Immature natural killer cell (primary cell): ENCODE results near the gene FHAD1. TPM values are rescaled to one million over a fixed set of nuclear protein-coding genes. Genes with fewer than 3 reads are reported as not detected.

Source experiments
- DNase-seq, 3 donors: peaks; one replicate each; pipeline ENCODE4 v3.0.0; 2022; ENCODE audit warnings: mixed read lengths in 1 of 3
- H3K27ac Mint-ChIP-seq, 6 donors: one replicate each; pipeline ENCODE4 v1.8.0; 2020; ENCODE audit warnings: mixed read lengths in 6 of 6, mild to moderate bottlenecking in 5 of 6, inconsistent platforms in 4 of 6, moderate library complexity in 3 of 6
- H3K27me3 Mint-ChIP-seq, 3 donors: one replicate each; pipeline ENCODE4 v1.8.0; 2020 to 2021; ENCODE audit warnings: low read depth in 3 of 3, mild to moderate bottlenecking in 3 of 3, mixed read lengths in 3 of 3, moderate library complexity in 3 of 3, inconsistent platforms in 1 of 3
- H3K36me3 Mint-ChIP-seq, 3 donors: one replicate each; pipeline ENCODE4 v1.8.0; 2020; ENCODE audit warnings: mixed read lengths in 3 of 3, inconsistent platforms in 2 of 3, mild to moderate bottlenecking in 2 of 3
- H3K4me1 Mint-ChIP-seq, 2 donors: one replicate each; pipeline ENCODE4 v1.8.0; 2020; ENCODE audit warnings: inconsistent platforms in 2 of 2, mild to moderate bottlenecking in 2 of 2, mixed read lengths in 2 of 2, moderate library complexity in 1 of 2
- H3K4me3 Mint-ChIP-seq, 5 donors: one replicate each; pipeline ENCODE4 v1.8.0; 2020; ENCODE audit warnings: mild to moderate bottlenecking in 5 of 5, mixed read lengths in 5 of 5, inconsistent platforms in 3 of 5, moderate library complexity in 3 of 5
- H3K9me3 Mint-ChIP-seq, 6 donors: one replicate each; pipeline ENCODE4 v1.8.0; 2020; ENCODE audit warnings: mild to moderate bottlenecking in 6 of 6, mixed read lengths in 6 of 6, inconsistent platforms in 4 of 6, moderate library complexity in 3 of 6
- polyA plus RNA-seq, 3 donors: library from polyadenylated mRNA; unstranded; fragments of 300-500 nt; fragmentation: Illumina TruSeq; gene quantifications; one replicate each; pipeline ENCODE4 v1.2.3, GENCODE V29; 2021

Gene FHAD1
- polyA plus RNA-seq, 3 donors from 2014 or later, result 0.28 TPM; not detected in 2

GRCh38 chr1:15406614-15407559 lies 159.9 kb downstream of the FHAD1 start:
- peaks cover 38 to 43% (median 40%) of the 10 kb centered on the region in 3 donors for H3K27me3 Mint-ChIP-seq
- no peaks in the 10 kb centered on the region for H3K9me3 Mint-ChIP-seq
- DNase-seq, result peak in 1 of 3 donors; percentile 36
- peak overlapping the region; percentile 97 to 100 (median 100) for H3K27ac Mint-ChIP-seq
- peak overlapping the region; percentile 91 to 100 (median 96) for H3K4me3 Mint-ChIP-seq
- H3K36me3 Mint-ChIP-seq, result peaks cover 7 to 18% (median 17%) of the 10 kb centered on the region in 3 donors
- peaks cover 73 to 79% of the 10 kb centered on the region in 2 donors for H3K4me1 Mint-ChIP-seq

DNA sequence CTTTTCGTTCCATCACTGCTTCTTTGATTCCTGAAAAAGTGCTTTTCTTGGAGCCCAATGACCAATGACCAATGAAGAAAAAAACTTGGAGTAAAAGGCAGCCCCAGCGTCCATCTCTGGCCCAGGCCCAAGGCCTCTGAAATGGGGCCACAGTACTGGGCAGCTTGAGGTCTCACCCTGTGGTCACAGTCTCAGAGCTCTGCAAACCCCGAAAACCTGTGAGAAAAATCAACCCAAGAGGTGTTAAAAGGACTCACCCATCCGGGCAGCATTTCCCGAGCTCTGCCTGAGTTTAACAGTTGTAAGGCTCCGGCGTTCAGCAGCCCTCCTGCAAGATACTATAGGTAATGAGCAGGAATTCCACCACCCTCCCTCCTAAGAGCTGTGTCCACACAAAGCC lies 160.6 kb downstream of the FHAD1 start:
- Mint-ChIP-seq H3K36me3 (peaks cover 11 to 22% (median 21%) of the 10 kb centered on the region in 3 donors), H3K27me3 (peaks cover 43 to 50% (median 45%) of the 10 kb centered on the region in 3 donors), H3K27ac (peak overlapping the region; percentile 97 to 100 (median 100)), H3K9me3 (no peaks in the 10 kb centered on the region), H3K4me1 (peaks cover 74 to 79% of the 10 kb centered on the region in 2 donors), H3K4me3 (peak overlapping the region; percentile 91 to 100 (median 96))
- peak; percentile 84 for DNase-seq

DNA sequence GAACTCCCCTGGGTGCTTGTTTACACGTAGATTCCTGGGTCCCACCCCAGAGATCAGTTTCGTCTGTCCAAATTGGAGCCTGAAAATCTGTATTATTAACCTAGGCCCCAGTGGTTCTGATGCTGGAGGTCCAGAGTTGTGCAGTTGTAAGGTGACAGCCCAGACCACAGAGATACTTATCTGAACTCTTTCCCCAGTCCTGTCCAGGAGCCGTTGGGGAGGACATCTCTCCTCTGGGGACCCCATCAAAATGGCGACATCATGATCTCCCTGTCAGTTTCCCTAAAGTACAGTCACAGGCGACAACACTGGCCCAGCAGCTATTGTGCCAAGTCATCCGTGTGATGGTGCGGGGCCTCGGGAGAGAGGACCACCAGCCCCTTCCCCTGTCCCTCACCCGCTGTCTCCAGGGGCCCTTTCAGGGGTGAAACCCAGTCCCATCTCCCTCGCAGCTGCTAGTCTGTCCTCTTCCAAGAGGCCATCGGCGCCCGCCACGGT lies 161.9 kb downstream of the FHAD1 start:
- peak overlapping the region; percentile 97 to 100 (median 100) for H3K27ac Mint-ChIP-seq
- H3K4me1 Mint-ChIP-seq, result peaks cover 74 to 79% of the 10 kb centered on the region in 2 donors
- no peak for DNase-seq

GRCh38 chr1:15409388-15410222 lies 162.6 kb downstream of the FHAD1 start, which contains the start of gene EFHD2:
Gene EFHD2 (plus strand): TSS chr1:15409888. CDS start chr1:15409972, 84 bp downstream.
- H3K9me3 Mint-ChIP-seq, result no peaks in the 10 kb centered on the region
- peaks cover 50 to 62% (median 56%) of the 10 kb centered on the region in 3 donors for H3K27me3 Mint-ChIP-seq
- H3K27ac Mint-ChIP-seq, result peak within 1 kb of the TSS; percentile 97 to 100 (median 100)
- H3K4me3 Mint-ChIP-seq, result peak within 1 kb of the TSS; percentile 96 to 100 (median 97)
- peaks cover 75 to 79% of the 10 kb centered on the region in 2 donors for H3K4me1 Mint-ChIP-seq
- DNase-seq, result peak; percentile 90 to 93 (median 93)
- peaks cover 20 to 36% (median 25%) of the 10 kb centered on the region in 3 donors for H3K36me3 Mint-ChIP-seq

More for the DNA sequence above, 161.9 kb downstream of the FHAD1 start:
- Mint-ChIP-seq H3K9me3 (no peaks in the 10 kb centered on the region), H3K27me3 (peaks cover 46 to 56% (median 55%) of the 10 kb centered on the region in 3 donors), H3K4me3 (peak overlapping the region; percentile 91 to 100 (median 96)), H3K36me3 (peaks cover 18 to 29% (median 20%) of the 10 kb centered on the region in 3 donors)

GRCh38 chr1:15410223-15410883 lies 163.3 kb downstream of the FHAD1 start:
- peaks cover 77 to 79% of the 10 kb centered on the region in 2 donors for H3K4me1 Mint-ChIP-seq
- peak overlapping the region; percentile 96 to 100 (median 97) for H3K4me3 Mint-ChIP-seq
- no peaks in the 10 kb centered on the region for H3K9me3 Mint-ChIP-seq
- H3K36me3 Mint-ChIP-seq, result peaks cover 24 to 41% (median 29%) of the 10 kb centered on the region in 3 donors
- peak overlapping the region; percentile 97 to 100 (median 100) for H3K27ac Mint-ChIP-seq
- peaks cover 57 to 63% (median 60%) of the 10 kb centered on the region in 3 donors for H3K27me3 Mint-ChIP-seq
- peak; percentile 64 to 75 (median 68) for DNase-seq

- H3K27ac Mint-ChIP-seq, result peak overlapping the region; percentile 97 to 100 (median 100)
- H3K36me3 Mint-ChIP-seq, result peaks cover 24 to 46% (median 30%) of the 10 kb centered on the region in 3 donors
- peaks cover 58 to 65% (median 58%) of the 10 kb centered on the region in 3 donors for H3K27me3 Mint-ChIP-seq
- DNase-seq, result no peak
- peak overlapping the region; percentile 96 to 100 (median 97) for H3K4me3 Mint-ChIP-seq
- H3K9me3 Mint-ChIP-seq, result no peaks in the 10 kb centered on the region
- H3K4me1 Mint-ChIP-seq, result peaks cover 77 to 79% of the 10 kb centered on the region in 2 donors
Measured at GRCh38 chr1:15410884-15411245, 163.8 kb downstream of the FHAD1 start.

GRCh38 chr1:15411593-15412137 lies 164.6 kb downstream of the FHAD1 start:
- Mint-ChIP-seq H3K4me3 (peak overlapping the region; percentile 96 to 100 (median 97)), H3K36me3 (peaks cover 30 to 54% (median 37%) of the 10 kb centered on the region in 3 donors), H3K9me3 (no peaks in the 10 kb centered on the region), H3K27me3 (peaks cover 64 to 73% (median 65%) of the 10 kb centered on the region in 3 donors), H3K4me1 (peaks cover 77 to 79% of the 10 kb centered on the region in 2 donors), H3K27ac (peak overlapping the region; percentile 97 to 100 (median 100))
- DNase-seq, result peak; percentile 88 to 90 (median 89)

DNA sequence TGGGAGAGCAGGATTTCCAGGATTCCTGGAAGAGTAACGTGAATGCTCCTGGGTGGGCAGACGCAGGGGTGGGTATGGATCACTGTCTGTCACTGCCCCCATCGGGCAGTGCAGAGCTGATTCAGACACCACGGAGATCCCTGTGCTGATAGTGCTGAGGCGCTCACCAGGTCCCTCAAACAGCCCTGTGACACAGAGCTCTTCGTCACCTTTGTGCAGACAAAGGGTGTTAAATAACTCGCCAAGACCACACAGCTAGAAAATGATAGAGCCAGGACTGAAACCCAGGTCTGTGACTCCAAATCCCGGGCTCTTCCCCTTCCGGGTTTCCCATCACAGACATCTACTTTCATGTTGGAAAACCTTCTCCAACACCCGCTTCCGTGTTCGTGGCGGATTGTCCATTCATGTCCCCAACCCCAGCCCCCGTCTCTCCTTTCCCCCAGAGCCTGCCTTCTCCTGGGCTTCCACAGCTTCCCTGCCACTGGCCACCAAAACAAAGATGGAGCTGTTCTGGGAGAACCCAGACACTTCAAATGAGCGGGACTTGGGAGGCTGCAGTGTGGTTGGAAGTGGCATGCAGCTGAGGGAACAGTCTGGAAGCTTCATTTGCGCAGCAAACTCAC lies 165.3 kb downstream of the FHAD1 start:
- peaks cover 31 to 58% (median 39%) of the 10 kb centered on the region in 3 donors for H3K36me3 Mint-ChIP-seq
- DNase-seq, result peak; percentile 84 to 88 (median 87)
- H3K27me3 Mint-ChIP-seq, result peaks cover 65 to 74% (median 66%) of the 10 kb centered on the region in 3 donors
- H3K4me3 Mint-ChIP-seq, result peak overlapping the region; percentile 96 to 100 (median 97)
- H3K27ac Mint-ChIP-seq, result peak overlapping the region; percentile 97 to 100 (median 100)
- H3K9me3 Mint-ChIP-seq, result no peaks in the 10 kb centered on the region
- H3K4me1 Mint-ChIP-seq, result peaks cover 77 to 79% of the 10 kb centered on the region in 2 donors

DNA sequence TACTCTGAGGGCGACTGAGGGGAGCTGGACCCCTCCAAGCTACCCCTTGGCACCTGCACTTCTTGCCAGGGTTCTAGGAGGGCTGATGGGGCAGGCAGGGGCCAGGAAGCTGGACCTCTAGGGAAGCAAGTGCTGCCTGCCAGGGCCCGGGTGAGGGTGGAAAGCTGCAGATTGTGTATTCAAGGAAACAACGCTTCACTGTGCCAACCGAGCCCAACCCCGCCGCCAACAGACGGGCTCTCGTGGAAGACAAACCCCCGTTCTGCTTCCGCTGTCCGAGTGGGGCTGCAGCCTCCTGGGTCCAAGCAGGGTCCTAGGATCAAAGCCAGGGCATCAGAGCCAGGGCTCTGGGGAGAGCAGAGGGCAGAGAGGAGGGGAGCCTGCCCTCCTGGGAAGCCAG lies 165.8 kb downstream of the FHAD1 start:
- peak overlapping the region; percentile 97 to 100 (median 100) for H3K27ac Mint-ChIP-seq
- no peaks in the 10 kb centered on the region for H3K9me3 Mint-ChIP-seq
- peak in 1 of 3 donors; percentile 21 for DNase-seq
- peaks cover 77 to 79% of the 10 kb centered on the region in 2 donors for H3K4me1 Mint-ChIP-seq
- H3K4me3 Mint-ChIP-seq, result peak overlapping the region; percentile 96 to 100 (median 97)
- peaks cover 31 to 58% (median 39%) of the 10 kb centered on the region in 3 donors for H3K36me3 Mint-ChIP-seq
- H3K27me3 Mint-ChIP-seq, result peaks cover 66 to 74% (median 66%) of the 10 kb centered on the region in 3 donors

- Mint-ChIP-seq H3K4me1 (peaks cover 76 to 77% of the 10 kb centered on the region in 2 donors), H3K27me3 (peaks cover 63 to 81% (median 71%) of the 10 kb centered on the region in 3 donors), H3K9me3 (no peaks in the 10 kb centered on the region), H3K4me3 (peak overlapping the region; percentile 96 to 100 (median 97)), H3K36me3 (peaks cover 31 to 58% (median 42%) of the 10 kb centered on the region in 3 donors), H3K27ac (peak overlapping the region; percentile 97 to 100 (median 100))
- peak in 2 of 3 donors; percentile 18 to 19 for DNase-seq
Measured at GRCh38 chr1:15413563-15414444, 166.8 kb downstream of the FHAD1 start.

GRCh38 chr1:15414445-15414983 lies 167.5 kb downstream of the FHAD1 start:
- H3K4me1 Mint-ChIP-seq, result peaks cover 76 to 79% of the 10 kb centered on the region in 2 donors
- peak overlapping the region; percentile 97 to 100 (median 100) for H3K27ac Mint-ChIP-seq
- H3K9me3 Mint-ChIP-seq, result no peaks in the 10 kb centered on the region
- peaks cover 31 to 58% (median 43%) of the 10 kb centered on the region in 3 donors for H3K36me3 Mint-ChIP-seq
- peaks cover 56 to 79% (median 65%) of the 10 kb centered on the region in 3 donors for H3K27me3 Mint-ChIP-seq
- peak in 2 of 3 donors; percentile 26 to 52 for DNase-seq
- H3K4me3 Mint-ChIP-seq, result peak overlapping the region; percentile 96 to 100 (median 97)
